Esophagus squamous epithelium (tissue), 4 donors: ENCODE data around the gene CDH6.

Experiments
- POLR2A ChIP-seq, 4 donors: fragments of 450-650 bp; IDR thresholded peaks; one replicate each; pipeline ENCODE4 v1.6.1; 2017; ENCODE audit warnings: antibody characterized with exemption in 4 of 4, mild to moderate bottlenecking in 4 of 4, moderate library complexity in 3 of 4
- TF ChIP-seq, protein P1 (sequence below), 6 experiments: fragments of 450-650 bp in 4 of 6; fragments of 200-600 bp in 2 of 6; sonication (generic) in 2 of 6; IDR thresholded peaks; one replicate each; pipeline ENCODE4 v1.5.1; 2016 to 2019; ENCODE audit warnings: antibody characterized with exemption in 6 of 6, mild to moderate bottlenecking in 4 of 6, moderate library complexity in 4 of 6

DNA sequence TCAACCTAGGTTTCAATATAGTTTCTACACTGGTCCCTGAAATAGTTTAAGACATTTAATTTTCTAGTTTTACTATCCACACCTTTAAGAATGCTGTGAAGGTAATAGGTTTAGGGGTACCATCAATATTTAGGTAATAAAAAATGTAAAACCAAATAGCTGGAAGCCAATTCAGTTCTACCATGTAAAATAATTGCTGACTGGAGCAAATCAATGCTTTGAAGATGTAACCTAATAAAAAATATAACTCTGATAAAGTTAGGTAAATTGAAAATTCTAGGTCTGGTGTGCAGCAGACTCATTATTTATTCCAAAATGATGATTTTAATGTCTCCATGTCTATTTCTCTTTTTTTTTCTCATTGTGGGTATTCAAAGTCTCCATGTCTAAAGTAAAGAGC, 21.8 kb downstream of the CDH6 start:
- TF ChIP-seq, protein P1, sequence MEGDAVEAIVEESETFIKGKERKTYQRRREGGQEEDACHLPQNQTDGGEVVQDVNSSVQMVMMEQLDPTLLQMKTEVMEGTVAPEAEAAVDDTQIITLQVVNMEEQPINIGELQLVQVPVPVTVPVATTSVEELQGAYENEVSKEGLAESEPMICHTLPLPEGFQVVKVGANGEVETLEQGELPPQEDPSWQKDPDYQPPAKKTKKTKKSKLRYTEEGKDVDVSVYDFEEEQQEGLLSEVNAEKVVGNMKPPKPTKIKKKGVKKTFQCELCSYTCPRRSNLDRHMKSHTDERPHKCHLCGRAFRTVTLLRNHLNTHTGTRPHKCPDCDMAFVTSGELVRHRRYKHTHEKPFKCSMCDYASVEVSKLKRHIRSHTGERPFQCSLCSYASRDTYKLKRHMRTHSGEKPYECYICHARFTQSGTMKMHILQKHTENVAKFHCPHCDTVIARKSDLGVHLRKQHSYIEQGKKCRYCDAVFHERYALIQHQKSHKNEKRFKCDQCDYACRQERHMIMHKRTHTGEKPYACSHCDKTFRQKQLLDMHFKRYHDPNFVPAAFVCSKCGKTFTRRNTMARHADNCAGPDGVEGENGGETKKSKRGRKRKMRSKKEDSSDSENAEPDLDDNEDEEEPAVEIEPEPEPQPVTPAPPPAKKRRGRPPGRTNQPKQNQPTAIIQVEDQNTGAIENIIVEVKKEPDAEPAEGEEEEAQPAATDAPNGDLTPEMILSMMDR (IDR thresholded peaks at IDR 0.05) = no peak
- TF ChIP-seq POLR2A (IDR thresholded peaks at IDR 0.05) = no peak
